Measurements from ENCODE around the gene DNMT1. TPM values are rescaled to one million over a fixed set of nuclear protein-coding genes. Genes with fewer than 3 reads are reported as not detected.

DNMT1 gene
- total RNA-seq, 1 experiment from 2014 or later = 227 TPM

DNA sequence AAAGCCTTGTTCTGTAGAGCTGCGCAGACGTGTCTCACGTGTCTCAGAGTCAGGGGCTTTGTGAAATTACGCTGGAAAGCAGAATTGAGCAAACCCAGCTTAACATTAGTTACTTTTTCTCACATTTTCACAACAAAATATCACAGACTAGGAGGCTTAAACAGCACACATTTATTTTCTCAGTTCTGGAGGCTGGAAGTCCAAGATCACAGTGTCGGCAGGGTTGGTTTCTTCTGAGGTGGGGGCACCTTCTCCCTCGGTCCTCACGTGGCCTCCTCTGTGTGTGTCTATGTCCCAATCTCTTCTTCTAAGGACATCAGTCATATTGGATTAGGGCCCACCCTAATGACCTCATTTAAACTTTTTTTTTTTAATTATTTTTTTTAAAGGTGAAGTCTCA, 70.3 kb downstream of the DNMT1 start:
- H3K9me3 ChIP-seq (ENCODE audit: control insufficient read depth, low read depth, low read length) = no peaks in the 10 kb centered on the region
- no peak overlapping the region for H3K56ac ChIP-seq (ENCODE audit: insufficient read length, low read depth, low read length)
- peaks cover 4 to 16% (median 6%) of the 10 kb centered on the region in 3 experiments for H3K36me3 Mint-ChIP-seq (ENCODE audit: insufficient read depth in 1 of 3, low read depth in 3 of 3)
- H2BK20ac ChIP-seq (ENCODE audit: low read depth, low read length, poor library complexity, severe bottlenecking) = no peak overlapping the region
- no peaks in the 10 kb centered on the region for H3K79me1 ChIP-seq (ENCODE audit: insufficient read depth, low read depth, low read length, poor library complexity, severe bottlenecking)
- no peak overlapping the region for H3K4me3 Mint-ChIP-seq
- no peak overlapping the region for H2AK5ac ChIP-seq (ENCODE audit: insufficient read length, low read length)
- no peaks in the 10 kb centered on the region for H3K27me3 ChIP-seq (ENCODE audit: insufficient read depth, low read length)
- no peak overlapping the region for H3T11ph ChIP-seq (ENCODE audit: low read length)
- H4K20me1 ChIP-seq (ENCODE audit: control insufficient read depth, insufficient read depth, insufficient read length) = no peaks in the 10 kb centered on the region
- no peak overlapping the region for H3K4me2 ChIP-seq (ENCODE audit: insufficient read depth, insufficient read length, low read length)
- H4K91ac ChIP-seq (ENCODE audit: insufficient read length, low read depth, low read length) = no peak overlapping the region
- H4K5ac ChIP-seq (ENCODE audit: insufficient read length, low read depth, low read length) = no peak overlapping the region
- no peaks in the 10 kb centered on the region for H3K4me1 Mint-ChIP-seq
- TF ChIP-seq, protein P1, sequence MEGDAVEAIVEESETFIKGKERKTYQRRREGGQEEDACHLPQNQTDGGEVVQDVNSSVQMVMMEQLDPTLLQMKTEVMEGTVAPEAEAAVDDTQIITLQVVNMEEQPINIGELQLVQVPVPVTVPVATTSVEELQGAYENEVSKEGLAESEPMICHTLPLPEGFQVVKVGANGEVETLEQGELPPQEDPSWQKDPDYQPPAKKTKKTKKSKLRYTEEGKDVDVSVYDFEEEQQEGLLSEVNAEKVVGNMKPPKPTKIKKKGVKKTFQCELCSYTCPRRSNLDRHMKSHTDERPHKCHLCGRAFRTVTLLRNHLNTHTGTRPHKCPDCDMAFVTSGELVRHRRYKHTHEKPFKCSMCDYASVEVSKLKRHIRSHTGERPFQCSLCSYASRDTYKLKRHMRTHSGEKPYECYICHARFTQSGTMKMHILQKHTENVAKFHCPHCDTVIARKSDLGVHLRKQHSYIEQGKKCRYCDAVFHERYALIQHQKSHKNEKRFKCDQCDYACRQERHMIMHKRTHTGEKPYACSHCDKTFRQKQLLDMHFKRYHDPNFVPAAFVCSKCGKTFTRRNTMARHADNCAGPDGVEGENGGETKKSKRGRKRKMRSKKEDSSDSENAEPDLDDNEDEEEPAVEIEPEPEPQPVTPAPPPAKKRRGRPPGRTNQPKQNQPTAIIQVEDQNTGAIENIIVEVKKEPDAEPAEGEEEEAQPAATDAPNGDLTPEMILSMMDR (conservative IDR thresholded peaks at IDR 0.05) = no peak
- H3K18ac ChIP-seq (ENCODE audit: insufficient read length, low read depth, low read length) = no peak overlapping the region
- no peaks in the 10 kb centered on the region for H3K79me2 ChIP-seq (ENCODE audit: insufficient read depth, low read length)
- H3K9me3 Mint-ChIP-seq = peaks cover 0 to 3% of the 10 kb centered on the region in 2 experiments; a peak in 1 of 5 replicates
- no peak overlapping the region for H3K4ac ChIP-seq (ENCODE audit: low read depth, low read length)
- H2AFZ ChIP-seq (ENCODE audit: low read length) = no peak overlapping the region
- H3K27ac ChIP-seq (ENCODE audit: insufficient read length, low read depth, low read length) = no peak overlapping the region
- no peak overlapping the region for H3K23ac ChIP-seq (ENCODE audit: insufficient read length, low read depth, low read length)
- H3K27me3 Mint-ChIP-seq (ENCODE audit: low read depth) = no peaks in the 10 kb centered on the region
- WGBS (ENCODE audit: extremely low coverage, insufficient read length, low lambda C conversion rate) = no CpG with 5 or more reads among the region's 7 CpGs
- no peaks in the 10 kb centered on the region for H3K4me1 ChIP-seq (ENCODE audit: insufficient read depth, low read length)
- H3K14ac ChIP-seq (ENCODE audit: insufficient read depth, low read length) = no peak overlapping the region
- H3K27ac Mint-ChIP-seq = peak overlapping the region in 1 of 3 experiments; percentile 13; a peak in 1 of 7 replicates
- H4K8ac ChIP-seq (replicated peaks; ENCODE audit: insufficient read length, low read depth, low read length) = no peak overlapping the region
- no peak overlapping the region for H2BK120ac ChIP-seq (ENCODE audit: low read depth, low read length, poor library complexity, severe bottlenecking)
- no peak overlapping the region for H2BK15ac ChIP-seq (ENCODE audit: low read depth, low read length)
- no peak for DNase-seq
- no peaks in the 10 kb centered on the region for H3K23me2 ChIP-seq (ENCODE audit: insufficient read length, low read depth, low read length, poor library complexity, severe bottlenecking)
- no peak overlapping the region for H3K9ac ChIP-seq (ENCODE audit: extremely low read depth, insufficient read length, low read length)
- no peak overlapping the region for H2BK5ac ChIP-seq (ENCODE audit: insufficient read length, low read length)
- H2BK12ac ChIP-seq (ENCODE audit: insufficient read length, low read depth, low read length) = no peak overlapping the region

Data from H9 (cell line).